Measurements from ENCODE around the gene RAB10. TPM values are rescaled to one million over a fixed set of nuclear protein-coding genes. Genes with fewer than 3 reads are reported as not detected.
"Not testable (repeated sequence)": the region's sequence is repeated elsewhere in the genome, so short reads cannot be mapped to it uniquely, and the experiment has no call there.

Gene RAB10
- total RNA-seq, 1 experiment from 2014 or later = 138 TPM

GRCh38 chr2:26013668-26014067 is 20.2 kb upstream of the RAB10 start:
- H3K4me2 ChIP-seq (ENCODE audit: low read length) = peak overlapping the region; percentile 87
- H3K36me3 ChIP-seq (ENCODE audit: low read depth, low read length) = no peaks in the 10 kb centered on the region
- H3K79me2 ChIP-seq (ENCODE audit: low read length) = no peaks in the 10 kb centered on the region
- DNase-seq (peak; percentile 69), ATAC-seq (no peak)
- no peaks in the 10 kb centered on the region for H4K20me1 ChIP-seq (ENCODE audit: low read length)
- POLR2A ChIA-PET (ENCODE audit: unreplicated experiment) = no interaction called here
- H3K9me3 ChIP-seq (ENCODE audit: low read length) = no peaks in the 10 kb centered on the region
- H3K27me3 ChIP-seq (ENCODE audit: low read length) = no peaks in the 10 kb centered on the region
- intact Hi-C loops (cut with micrococcal nuclease) = loop anchor here (5.0 kb wide), 1 partner anchor 54 kb away; no protein-coding TSS in a partner anchor
- H3K4me1 ChIP-seq (ENCODE audit: insufficient read depth, low read length) = peaks cover 57% of the 10 kb centered on the region
- no peak overlapping the region for H2AFZ ChIP-seq (ENCODE audit: low read length)
- no peak overlapping the region for H3K4me3 ChIP-seq (ENCODE audit: low read length)
- no peaks in the 10 kb centered on the region for H3K9me2 ChIP-seq (replicated peaks; ENCODE audit: low read length)
- BruUV-seq (replicated peaks) = no TSS peak
- peak overlapping the region; percentile 98 for H3K27ac ChIP-seq (ENCODE audit: low read length)
- H3F3A ChIP-seq (ENCODE audit: low read length, unreplicated experiment) = peaks cover 18% of the 10 kb centered on the region
- H3K9ac ChIP-seq (ENCODE audit: low read length) = peak overlapping the region; percentile 81
- TF ChIP-seq CTCF (conservative IDR thresholded peaks at IDR 0.05; ENCODE audit: low read depth, low read length) (no peak), EZH2phosphoT487 (IDR thresholded peaks at IDR 0.05; ENCODE audit: borderline replicate concordance, low read length) (no peak), EZH2 (IDR thresholded peaks at IDR 0.05; ENCODE audit: low read length, unreplicated experiment) (no peak)
- CTCF ChIA-PET = interaction anchor here (1.8 kb wide), 1 partner anchor 22 kb away, joined by 3 read pairs; no protein-coding TSS in a partner anchor

- ChIA-PET CTCF (no interaction called here), POLR2A (ENCODE audit: unreplicated experiment) (no interaction called here)
- H3K4me1 ChIP-seq (ENCODE audit: insufficient read depth, low read length) = peaks cover 42% of the 10 kb centered on the region
- no peak overlapping the region for H3K4me2 ChIP-seq (ENCODE audit: low read length)
- BruUV-seq (replicated peaks) = no TSS peak
- DNase-seq = no peak
- no peak for ATAC-seq
- intact Hi-C loops (cut with micrococcal nuclease) = no loop called here
- TF ChIP-seq CTCF (conservative IDR thresholded peaks at IDR 0.05; ENCODE audit: low read depth, low read length) = no peak
- no peak for TF ChIP-seq EZH2phosphoT487 (IDR thresholded peaks at IDR 0.05; ENCODE audit: borderline replicate concordance, low read length)
- no peak for TF ChIP-seq EZH2 (IDR thresholded peaks at IDR 0.05; ENCODE audit: low read length, unreplicated experiment)
- H3K9ac ChIP-seq (ENCODE audit: low read length) = no peak overlapping the region
- peaks cover 14% of the 10 kb centered on the region for H3F3A ChIP-seq (ENCODE audit: low read length, unreplicated experiment)
- H3K79me2 ChIP-seq (ENCODE audit: low read length) = no peaks in the 10 kb centered on the region
- no peak overlapping the region for H3K27ac ChIP-seq (ENCODE audit: low read length)
- H3K9me2 ChIP-seq (replicated peaks; ENCODE audit: low read length) = no peaks in the 10 kb centered on the region
- no peak overlapping the region for H3K4me3 ChIP-seq (ENCODE audit: low read length)
- H2AFZ ChIP-seq (ENCODE audit: low read length) = no peak overlapping the region
- no peaks in the 10 kb centered on the region for H3K36me3 ChIP-seq (ENCODE audit: low read depth, low read length)
- no peaks in the 10 kb centered on the region for H4K20me1 ChIP-seq (ENCODE audit: low read length)
- H3K27me3 ChIP-seq (ENCODE audit: low read length) = no peaks in the 10 kb centered on the region
- no peaks in the 10 kb centered on the region for H3K9me3 ChIP-seq (ENCODE audit: low read length)
Observed at GRCh38 chr2:26016012-26016705, 17.7 kb upstream of the RAB10 start.

GRCh38 chr2:26016706-26017045 is 17.2 kb upstream of the RAB10 start:
- Histone ChIP-seq H3K4me1 (ENCODE audit: insufficient read depth, low read length) (peaks cover 37% of the 10 kb centered on the region), H3F3A (ENCODE audit: low read length, unreplicated experiment) (peaks cover 14% of the 10 kb centered on the region)
- DNase-seq; H2AFZ ChIP-seq (ENCODE audit: low read length); CTCF ChIA-PET; H3K4me3 ChIP-seq (ENCODE audit: low read length); H3K9ac ChIP-seq (ENCODE audit: low read length); H3K27ac ChIP-seq (ENCODE audit: low read length); H3K79me2 ChIP-seq (ENCODE audit: low read length); H3K4me2 ChIP-seq (ENCODE audit: low read length); ATAC-seq; intact Hi-C loops (cut with micrococcal nuclease); H3K9me3 ChIP-seq (ENCODE audit: low read length); H3K27me3 ChIP-seq (ENCODE audit: low read length); POLR2A ChIA-PET (ENCODE audit: unreplicated experiment); BruUV-seq (replicated peaks); H3K9me2 ChIP-seq (replicated peaks; ENCODE audit: low read length); H3K36me3 ChIP-seq (ENCODE audit: low read depth, low read length); H4K20me1 ChIP-seq (ENCODE audit: low read length): not testable (repeated sequence)
